22Rv1 (cell line): ENCODE measurements around the gene CTNNA3.

Experiments
- ZFX ChIP-seq: fragments of 450-650 bp; IDR thresholded peaks from 2 replicates; pipeline ENCODE4 v1.6.1; 2017; ENCODE audit warnings: antibody characterized with exemption, borderline replicate concordance
- TF ChIP-seq, protein P1 (sequence below): fragments of 450-650 bp; IDR thresholded peaks from 2 replicates; pipeline ENCODE4 v1.5.1; 2017; ENCODE audit warnings: mild to moderate bottlenecking

DNA sequence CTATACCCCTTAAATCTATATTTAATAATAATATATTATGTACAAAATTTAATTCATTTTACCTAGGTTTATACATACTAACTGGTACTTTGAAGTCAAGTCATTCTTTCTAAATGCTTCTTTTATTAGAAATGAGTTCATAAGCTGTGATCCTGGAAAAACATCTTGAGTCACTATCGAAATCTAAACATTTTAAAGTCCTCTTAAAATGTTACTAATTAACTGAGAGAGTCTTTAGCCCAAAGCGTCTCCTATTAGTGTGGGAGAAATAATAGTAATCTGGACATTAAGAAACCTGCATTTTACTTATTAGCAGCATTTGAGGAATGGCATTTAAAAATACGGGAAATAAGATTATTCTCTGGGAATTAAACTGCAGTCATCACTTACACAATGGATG, 142.7 kb downstream of the CTNNA3 start:
- TF ChIP-seq, protein P1, sequence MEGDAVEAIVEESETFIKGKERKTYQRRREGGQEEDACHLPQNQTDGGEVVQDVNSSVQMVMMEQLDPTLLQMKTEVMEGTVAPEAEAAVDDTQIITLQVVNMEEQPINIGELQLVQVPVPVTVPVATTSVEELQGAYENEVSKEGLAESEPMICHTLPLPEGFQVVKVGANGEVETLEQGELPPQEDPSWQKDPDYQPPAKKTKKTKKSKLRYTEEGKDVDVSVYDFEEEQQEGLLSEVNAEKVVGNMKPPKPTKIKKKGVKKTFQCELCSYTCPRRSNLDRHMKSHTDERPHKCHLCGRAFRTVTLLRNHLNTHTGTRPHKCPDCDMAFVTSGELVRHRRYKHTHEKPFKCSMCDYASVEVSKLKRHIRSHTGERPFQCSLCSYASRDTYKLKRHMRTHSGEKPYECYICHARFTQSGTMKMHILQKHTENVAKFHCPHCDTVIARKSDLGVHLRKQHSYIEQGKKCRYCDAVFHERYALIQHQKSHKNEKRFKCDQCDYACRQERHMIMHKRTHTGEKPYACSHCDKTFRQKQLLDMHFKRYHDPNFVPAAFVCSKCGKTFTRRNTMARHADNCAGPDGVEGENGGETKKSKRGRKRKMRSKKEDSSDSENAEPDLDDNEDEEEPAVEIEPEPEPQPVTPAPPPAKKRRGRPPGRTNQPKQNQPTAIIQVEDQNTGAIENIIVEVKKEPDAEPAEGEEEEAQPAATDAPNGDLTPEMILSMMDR, result no peak
- TF ChIP-seq ZFX, result no peak
